ENCODE data around the gene AFDN. TPM values are rescaled to one million over a fixed set of nuclear protein-coding genes. Genes with fewer than 3 reads are reported as not detected.

AFDN gene
- total and polyA plus RNA-seq, 2 of the 8 experiments (the other 6 are each of a cell fraction or from before 2014, with no cell fraction given) = 53.4 to 192 TPM

DNA sequence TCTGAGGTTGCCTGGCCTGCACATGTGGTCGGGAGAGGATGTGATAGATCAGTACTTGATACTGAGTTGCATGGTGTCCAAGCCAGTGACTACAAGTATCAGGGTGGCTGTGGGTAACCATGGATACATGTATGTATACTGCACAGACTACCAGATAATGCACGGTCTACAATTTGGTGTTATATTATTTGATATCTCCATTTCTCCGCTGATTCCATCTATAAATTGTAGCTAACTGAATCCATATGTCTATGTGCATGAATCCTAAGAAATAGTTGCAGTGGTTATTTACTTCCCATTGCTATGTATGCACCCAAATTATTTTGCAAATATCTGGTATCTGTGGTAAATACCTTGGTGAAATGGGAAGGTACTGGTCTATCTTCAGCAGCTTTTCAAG, 87.0 kb downstream of the AFDN start:
- H3K23ac ChIP-seq (ENCODE audit: insufficient read length) = no peak overlapping the region
- H4K5ac ChIP-seq (ENCODE audit: insufficient read length, low read depth, low read length) = no peak overlapping the region
- H2BK15ac ChIP-seq (ENCODE audit: low read length) = no peak overlapping the region
- peaks cover 0 to 1% (median 0%) of the 10 kb centered on the region in 4 experiments; a peak in 1 of 7 replicates for H3K27me3 ChIP-seq (replicated peaks in 1 of 4; ENCODE audit: control insufficient read depth in 3 of 4, extremely low read depth in 1 of 4, insufficient read depth in 3 of 4, low read length in 3 of 4)
- WGBS, 2 experiments (ENCODE audit: extremely low coverage in 1 of 2, insufficient coverage in 1 of 2, insufficient read length in 1 of 2, insufficient replicate concordance in 2 of 2, low coverage in 1 of 2, low lambda C conversion rate in 2 of 2, missing lambda C conversion rate in 1 of 2) = 86% methylated on average over 3 of the region's 3 CpGs; no CpG with 5 or more reads in 1 of the 2 experiments
- DNase-seq (ENCODE audit: low read depth in 1 of 2, low spot score in 2 of 2) (no peak), FAIRE-seq (no peak)
- H3K27ac ChIP-seq (ENCODE audit: low read depth, low read length) = no peak overlapping the region
- no peak overlapping the region for H3K4ac ChIP-seq (replicated peaks; ENCODE audit: insufficient read length, low read depth, low read length)
- no peak overlapping the region for H2BK120ac ChIP-seq (replicated peaks; ENCODE audit: low read depth, low read length)
- no peak overlapping the region for H4K91ac ChIP-seq (replicated peaks; ENCODE audit: insufficient read length, low read length)
- H3K4me3 ChIP-seq (ENCODE audit: extremely low read depth in 1 of 4, insufficient read depth in 2 of 4, low read depth in 3 of 4, low read length in 4 of 4) = no peak overlapping the region
- no peaks in the 10 kb centered on the region for H3K9me3 ChIP-seq (ENCODE audit: insufficient read depth in 2 of 2, low read depth in 1 of 2, low read length in 1 of 2)
- H3K23me2 ChIP-seq (ENCODE audit: low read depth, low read length) = no peaks in the 10 kb centered on the region
- no peak overlapping the region for H3K9ac ChIP-seq (replicated peaks in 1 of 4; ENCODE audit: extremely low read depth in 1 of 4, low read depth in 3 of 4, low read length in 3 of 4)
- H3K4me1 ChIP-seq (replicated peaks in 1 of 4; ENCODE audit: control insufficient read depth in 3 of 4, insufficient read depth in 4 of 4, low read length in 3 of 4) = no peaks in the 10 kb centered on the region
- no peak overlapping the region for H2BK20ac ChIP-seq (ENCODE audit: low read length)
- H2BK5ac ChIP-seq (ENCODE audit: low read depth, low read length) = no peak overlapping the region
- H4K20me1 ChIP-seq (replicated peaks in 1 of 2; ENCODE audit: control insufficient read depth in 1 of 2, insufficient read depth in 2 of 2, low read length in 2 of 2) = peaks cover 0 to 3% of the 10 kb centered on the region in 2 experiments
- H3K4me2 ChIP-seq (ENCODE audit: insufficient read depth in 1 of 2, low read depth in 2 of 2, low read length in 2 of 2) = no peak overlapping the region
- POLR2A ChIA-PET (ENCODE audit: partially characterized antibody) = no interaction called here
- no peaks in the 10 kb centered on the region for H3K79me2 ChIP-seq (ENCODE audit: control insufficient read depth in 1 of 2, insufficient read depth in 2 of 2, low read length in 2 of 2)
- no peak overlapping the region for H3K56ac ChIP-seq (replicated peaks; ENCODE audit: insufficient read length, low read depth, low read length)
- CTCF ChIA-PET (ENCODE audit: partially characterized antibody) = no interaction called here
- no peak overlapping the region for H4K8ac ChIP-seq (ENCODE audit: extremely low read depth, insufficient read depth, low read length)
- H3K36me3 ChIP-seq (ENCODE audit: control insufficient read depth in 2 of 4, insufficient read depth in 4 of 4, low read length in 3 of 4) = peaks cover 19 to 82% (median 56%) of the 10 kb centered on the region in 4 experiments
- H3K79me1 ChIP-seq (ENCODE audit: low read depth, low read length) = no peaks in the 10 kb centered on the region
- H2BK12ac ChIP-seq (ENCODE audit: low read depth, low read length) = no peak overlapping the region
- no peak overlapping the region for H2AFZ ChIP-seq (ENCODE audit: low read length)
- H3K18ac ChIP-seq (ENCODE audit: extremely low read depth, low read length) = no peak overlapping the region
- H2AK5ac ChIP-seq (ENCODE audit: low read depth, low read length) = no peak overlapping the region
- H3K14ac ChIP-seq (ENCODE audit: insufficient read length) = no peak overlapping the region
- TF ChIP-seq, protein P1, sequence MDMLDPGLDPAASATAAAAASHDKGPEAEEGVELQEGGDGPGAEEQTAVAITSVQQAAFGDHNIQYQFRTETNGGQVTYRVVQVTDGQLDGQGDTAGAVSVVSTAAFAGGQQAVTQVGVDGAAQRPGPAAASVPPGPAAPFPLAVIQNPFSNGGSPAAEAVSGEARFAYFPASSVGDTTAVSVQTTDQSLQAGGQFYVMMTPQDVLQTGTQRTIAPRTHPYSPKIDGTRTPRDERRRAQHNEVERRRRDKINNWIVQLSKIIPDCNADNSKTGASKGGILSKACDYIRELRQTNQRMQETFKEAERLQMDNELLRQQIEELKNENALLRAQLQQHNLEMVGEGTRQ (IDR thresholded peaks at IDR 0.05; ENCODE audit: low read length) = no peak
- TF ChIP-seq ATF2 (IDR thresholded peaks at IDR 0.05; ENCODE audit: low read length) = no peak
- no peak for TF ChIP-seq CEBPB (IDR thresholded peaks at IDR 0.05; ENCODE audit: low read depth, low read length)
- no peak for TF ChIP-seq TCF12 (IDR thresholded peaks at IDR 0.05; ENCODE audit: low read depth, low read length)
- TF ChIP-seq PHF8 (conservative IDR thresholded peaks at IDR 0.05; ENCODE audit: low read depth, low read length) = no peak
- TF ChIP-seq KDM4A (IDR thresholded peaks at IDR 0.05; ENCODE audit: low read depth, low read length, severe bottlenecking) = no peak
- no peak for TF ChIP-seq EP300 (IDR thresholded peaks at IDR 0.05; ENCODE audit: borderline replicate concordance in 1 of 2, low read depth in 2 of 2, low read length in 2 of 2)
- TF ChIP-seq EGR1 (IDR thresholded peaks at IDR 0.05; ENCODE audit: borderline replicate concordance, low read depth, low read length) = no peak
- TF ChIP-seq POLR2A (IDR thresholded peaks at IDR 0.05; ENCODE audit: control extremely low read depth in 1 of 2, low read depth in 2 of 2, low read length in 2 of 2) = no peak
- TF ChIP-seq SIX5 (IDR thresholded peaks at IDR 0.05; ENCODE audit: low read depth, low read length) = no peak
- TF ChIP-seq CHD1 (IDR thresholded peaks at IDR 0.05; ENCODE audit: low read depth, low read length) = no peak
- TF ChIP-seq MAX (IDR thresholded peaks at IDR 0.05) = no peak

Data from H1 (cell line).